H9 (cell line): Measurements from ENCODE around the gene CDK14. TPM values are rescaled to one million over a fixed set of nuclear protein-coding genes. Genes with fewer than 3 reads are reported as not detected.

ENCODE experiments used
- DNase-seq: peaks from one replicate; pipeline ENCODE4 v3.0.0-alpha.2; 2017
- H2AFZ ChIP-seq: one replicate; pipeline ENCODE4 v1.6.1; 2013; ENCODE audit warnings: mild to moderate bottlenecking, low read length, control low read depth, moderate library complexity
- H2AK5ac ChIP-seq: 2 replicates; pipeline ENCODE4 v1.6.1; 2013; ENCODE audit warnings: low read length, control low read depth, mixed read lengths; ENCODE audit not compliant: insufficient read length
- H2BK120ac ChIP-seq: one replicate; pipeline ENCODE4 v1.6.1; 2013; ENCODE audit warnings: low read depth, mild to moderate bottlenecking, low read length, control low read depth, inconsistent platforms; ENCODE audit not compliant: poor library complexity, severe bottlenecking
- H2BK12ac ChIP-seq: 2 replicates; pipeline ENCODE4 v1.6.1; 2013; ENCODE audit warnings: low read length, control low read depth, mixed read lengths, low read depth; ENCODE audit not compliant: insufficient read length
- H2BK15ac ChIP-seq: 2 replicates; pipeline ENCODE4 v1.6.1; 2013; ENCODE audit warnings: low read depth, low read length, control low read depth
- H2BK20ac ChIP-seq: one replicate; pipeline ENCODE4 v1.6.1; 2013; ENCODE audit warnings: low read depth, mild to moderate bottlenecking, low read length, control low read depth, inconsistent platforms; ENCODE audit not compliant: poor library complexity, severe bottlenecking
- H2BK5ac ChIP-seq: 2 replicates; pipeline ENCODE4 v1.6.1; 2013; ENCODE audit warnings: low read length, control low read depth, mixed read lengths; ENCODE audit not compliant: insufficient read length
- H3K14ac ChIP-seq: 2 replicates; pipeline ENCODE4 v1.6.1; 2013; ENCODE audit warnings: low read length, control low read depth; ENCODE audit not compliant: insufficient read depth
- H3K18ac ChIP-seq: 2 replicates; pipeline ENCODE4 v1.6.1; 2013; ENCODE audit warnings: low read depth, mild to moderate bottlenecking, mixed read lengths, low read length, control low read depth; ENCODE audit not compliant: insufficient read length
- H3K23ac ChIP-seq: 2 replicates; pipeline ENCODE4 v1.6.1; 2013; ENCODE audit warnings: low read length, control low read depth, mixed read lengths, low read depth; ENCODE audit not compliant: insufficient read length
- H3K23me2 ChIP-seq: 2 replicates; pipeline ENCODE4 v1.6.1; 2013; ENCODE audit warnings: low read depth, mild to moderate bottlenecking, mixed read lengths, low read length, control low read depth; ENCODE audit not compliant: insufficient read length, poor library complexity, severe bottlenecking
- H3K27ac ChIP-seq: 2 replicates; pipeline ENCODE4 v1.5.1; 2013; ENCODE audit warnings: low read length, control low read depth, mixed read lengths, low read depth; ENCODE audit not compliant: insufficient read length
- H3K27me3 ChIP-seq: 2 replicates; pipeline ENCODE4 v1.6.1; 2013; ENCODE audit warnings: low read length, control low read depth, inconsistent platforms; ENCODE audit not compliant: insufficient read depth
- H3K4ac ChIP-seq: 2 replicates; pipeline ENCODE4 v1.6.1; 2013; ENCODE audit warnings: low read depth, mild to moderate bottlenecking, control low read depth, inconsistent platforms, low read length, moderate library complexity
- H3K4me1 ChIP-seq: 2 replicates; pipeline ENCODE4 v1.6.1; 2013; ENCODE audit warnings: low read length, control low read depth, inconsistent platforms; ENCODE audit not compliant: insufficient read depth
- H3K4me2 ChIP-seq: 2 replicates; pipeline ENCODE4 v1.6.1; 2013; ENCODE audit warnings: low read length, control low read depth, mixed read lengths; ENCODE audit not compliant: insufficient read length, insufficient read depth
- H3K56ac ChIP-seq: 2 replicates; pipeline ENCODE4 v1.6.1; 2013; ENCODE audit warnings: low read depth, mild to moderate bottlenecking, mixed read lengths, low read length, control low read depth; ENCODE audit not compliant: insufficient read length
- H3K79me1 ChIP-seq: 2 replicates; pipeline ENCODE4 v1.6.1; 2013; ENCODE audit warnings: low read depth, mild to moderate bottlenecking, moderate library complexity, low read length, control low read depth, inconsistent platforms; ENCODE audit not compliant: insufficient read depth, poor library complexity, severe bottlenecking
- H3K79me2 ChIP-seq: 2 replicates; pipeline ENCODE4 v1.6.1; 2013; ENCODE audit warnings: low read length, control low read depth, inconsistent platforms; ENCODE audit not compliant: insufficient read depth
- H3K9ac ChIP-seq: 2 replicates; pipeline ENCODE4 v1.6.1; 2013; ENCODE audit warnings: low read length, control low read depth, mixed read lengths; ENCODE audit not compliant: insufficient read length; ENCODE audit errors: extremely low read depth
- H3K9me3 ChIP-seq: one replicate; pipeline ENCODE4 v1.6.1; 2013; ENCODE audit warnings: low read depth, low read length, inconsistent platforms; ENCODE audit not compliant: control insufficient read depth
- H3T11ph ChIP-seq: one replicate; pipeline ENCODE4 v1.6.1; 2013; ENCODE audit warnings: mild to moderate bottlenecking, low read length, control low read depth, inconsistent platforms
- H4K20me1 ChIP-seq: one replicate; pipeline ENCODE4 v1.6.1; 2013; ENCODE audit not compliant: control insufficient read depth, insufficient read length, insufficient read depth
- H4K5ac ChIP-seq: 2 replicates; pipeline ENCODE4 v1.6.1; 2013; ENCODE audit warnings: low read depth, mild to moderate bottlenecking, mixed read lengths, low read length, control low read depth; ENCODE audit not compliant: insufficient read length
- H4K8ac ChIP-seq: replicated peaks from 2 replicates; pipeline ENCODE4 v1.6.1; 2013; ENCODE audit warnings: low read length, control low read depth, mixed read lengths, low read depth; ENCODE audit not compliant: insufficient read length
- H4K91ac ChIP-seq: 2 replicates; pipeline ENCODE4 v1.6.1; 2013; ENCODE audit warnings: low read depth, mild to moderate bottlenecking, moderate library complexity, mixed read lengths, low read length, control low read depth; ENCODE audit not compliant: insufficient read length
- H3K27ac Mint-ChIP-seq, 3 experiments: 2 replicates in 2 of 3; 3 replicates in 1 of 3; pipeline ENCODE4 v1.8.0; 2020 to 2021; ENCODE audit warnings: mixed read lengths in 3 of 3, mild to moderate bottlenecking in 1 of 3, moderate library complexity in 1 of 3
- H3K27me3 Mint-ChIP-seq: 2 replicates; pipeline ENCODE4 v1.8.0; 2021; ENCODE audit warnings: low read depth, mild to moderate bottlenecking, moderate library complexity, mixed read lengths
- H3K36me3 Mint-ChIP-seq, 3 experiments: 2 replicates in 2 of 3; 3 replicates in 1 of 3; pipeline ENCODE4 v1.8.0; 2020 to 2021; ENCODE audit warnings: low read depth in 3 of 3, mixed read lengths in 3 of 3; ENCODE audit not compliant: insufficient read depth in 1 of 3
- H3K4me1 Mint-ChIP-seq, 2 experiments: 2 replicates each; pipeline ENCODE4 v1.8.0; 2020; ENCODE audit warnings: mixed read lengths in 2 of 2
- H3K4me3 Mint-ChIP-seq, 2 experiments: 2 replicates in 1 of 2; 3 replicates in 1 of 2; pipeline ENCODE4 v1.8.0; 2020 to 2021; ENCODE audit warnings: mild to moderate bottlenecking in 2 of 2, mixed read lengths in 2 of 2, moderate library complexity in 1 of 2
- H3K9me3 Mint-ChIP-seq, 2 experiments: 2 replicates in 1 of 2; 3 replicates in 1 of 2; pipeline ENCODE4 v1.8.0; 2020; ENCODE audit warnings: mild to moderate bottlenecking in 2 of 2, mixed read lengths in 2 of 2, moderate library complexity in 1 of 2
- CTCF ChIP-seq: fragments of 200-600 bp; sonication (generic); conservative IDR thresholded peaks from 3 replicates; pipeline ENCODE4 v1.8.0; 2021; ENCODE audit warnings: antibody characterized with exemption, mild to moderate bottlenecking
- WGBS: extraction: QIAGEN DNeasy Blood & Tissue Kit; methylation state at CpG from one replicate; pipeline ENCODE4 v1.1.7; 2013; ENCODE audit warnings: missing lambda C conversion rate, low lambda C conversion rate, mixed read lengths; ENCODE audit not compliant: insufficient read length; ENCODE audit errors: extremely low coverage; 5-methylcytosine and 5-hydroxymethylcytosine counted together
- total RNA-seq: library from RNA; stranded (reverse); gene quantifications from 2 replicates; pipeline ENCODE4 v1.2.1, GENCODE V29; 2021

The CDK14 gene
- total RNA-seq, 1 experiment from 2014 or later, result 23.9 TPM

GRCh38 chr7:90850066-90850465, 253.9 kb downstream of the CDK14 start:
- Histone ChIP-seq H3K14ac (no peak overlapping the region), H2BK15ac (no peak overlapping the region), H2BK120ac (no peak overlapping the region), H2AFZ (no peak overlapping the region), H2BK12ac (no peak overlapping the region), H3K23me2 (no peaks in the 10 kb centered on the region), H3K79me1 (no peaks in the 10 kb centered on the region), H3K27me3 (no peaks in the 10 kb centered on the region), H4K91ac (no peak overlapping the region), H3K4me2 (no peak overlapping the region), H3K79me2 (0 out of 2 replicates have a peak, but pooled peaks cover 3% of the 10 kb centered on the region), H4K5ac (no peak overlapping the region), H3K18ac (no peak overlapping the region), H4K8ac (no peak overlapping the region), H4K20me1 (no peaks in the 10 kb centered on the region), H3K56ac (no peak overlapping the region), H2BK5ac (no peak overlapping the region), H2BK20ac (no peak overlapping the region), H3K9ac (no peak overlapping the region), H2AK5ac (no peak overlapping the region), H3K23ac (no peak overlapping the region), H3K9me3 (no peaks in the 10 kb centered on the region), H3K27ac (no peak overlapping the region), H3T11ph (no peak overlapping the region), H3K4ac (no peak overlapping the region), H3K4me1 (no peaks in the 10 kb centered on the region)
- Mint-ChIP-seq H3K4me3 (no peak overlapping the region), H3K9me3 (no peaks in the 10 kb centered on the region), H3K36me3 (no peaks in the 10 kb centered on the region; a peak in 1 of 7 replicates), H3K27ac (no peak overlapping the region), H3K27me3 (no peaks in the 10 kb centered on the region), H3K4me1 (peaks cover 12 to 19% of the 10 kb centered on the region in 2 experiments)
- DNase-seq, result no peak
- no CpG with 5 or more reads among the region's 1 CpG for WGBS
- no peak for TF ChIP-seq CTCF
